Ovary (tissue), 9 donors: ENCODE results near the gene INSIG1. TPM values are rescaled to one million over a fixed set of nuclear protein-coding genes. Genes with fewer than 3 reads are reported as not detected.

Source experiments
- DNase-seq, 5 donors: peaks; one replicate each; pipeline ENCODE4 v3.0.0-alpha.2; 2019 to 2020
- H3K27ac ChIP-seq, 2 donors: fragments of 200-600 bp; one replicate each; pipeline versions ENCODE4 v1.5.1 to v1.8.0; 2019 to 2022
- H3K27me3 ChIP-seq: fragments of 200-600 bp; one replicate; pipeline ENCODE4 v1.8.0; 2022
- H3K36me3 ChIP-seq: fragments of 200-600 bp; sonication (generic); one replicate; pipeline ENCODE4 v1.5.1; 2019
- H3K4me1 ChIP-seq: one replicate; pipeline ENCODE4 v1.8.1; 2013; ENCODE audit warnings: mild to moderate bottlenecking, moderate library complexity; ENCODE audit not compliant: insufficient read depth
- H3K4me3 ChIP-seq: fragments of 200-600 bp; sonication (generic); one replicate; pipeline ENCODE4 v1.5.1; 2017
- H3K9me3 ChIP-seq, 2 donors: fragments of 200-600 bp in 1 of 2; sonication (generic) in 1 of 2; one replicate each; pipeline versions ENCODE4 v1.5.1 to v1.8.1; 2013 to 2019; ENCODE audit warnings: mild to moderate bottlenecking in 1 of 2, moderate library complexity in 1 of 2
- CTCF ChIP-seq, 3 donors: fragments of 450-650 bp in 2 of 3; fragments of 200-600 bp in 1 of 3; IDR thresholded peaks; one replicate each; pipeline versions ENCODE4 v1.5.1 to v1.8.0; 2016 to 2022; ENCODE audit warnings: antibody characterized with exemption in 3 of 3, mild to moderate bottlenecking in 1 of 3
- EP300 ChIP-seq: sonication (generic); formaldehyde crosslinking; IDR thresholded peaks from one replicate; pipeline ENCODE4 v1.6.1; 2017; ENCODE audit warnings: antibody characterized with exemption
- POLR2A ChIP-seq: fragments of 450-650 bp; IDR thresholded peaks from one replicate; pipeline ENCODE4 v1.6.1; 2017; ENCODE audit warnings: antibody characterized with exemption, mild to moderate bottlenecking, moderate library complexity
- WGBS, 3 donors: extraction: QIAGEN DNeasy Blood & Tissue Kit in 1 of 3; methylation state at CpG; one replicate each; pipeline versions ENCODE4 v1.1.5 to v1.1.7; 2013 to 2017; 5-methylcytosine and 5-hydroxymethylcytosine counted together
- intact Hi-C, 4 donors: fragments of 100-400 bp; cut with DNase I; formaldehyde crosslinking; loops; one replicate each; pipeline versions ENCODE4 v1.11.0 to v1.15.1; 2022 to 2023
- polyA plus RNA-seq, 2 donors: library from polyadenylated mRNA; stranded (reverse); fragments of 200-250 nt in 1 of 2; fragments of 350-450 nt in 1 of 2; fragmentation: Illumina TruSeq in 1 of 2; extraction: RNeasy Lipid Tissue Mini Kit (QIAGEN cat#74804) in 1 of 2; gene quantifications; one replicate each; pipeline ENCODE4 v1.2.3, GENCODE V29; 2013 to 2014
- total RNA-seq, 7 donors: library from RNA; depleted of rRNA in 2 of 7; stranded (reverse); fragments of >200 nt in 2 of 7; fragmentation: NEBNext Ultra II Directional in 3 of 7; extraction: Animal tissue kit (Norgen Biotek cat#: 25700) in 3 of 7; gene quantifications; one replicate each; pipeline versions ENCODE4 v1.1.0 to v1.2.4, GENCODE V29; 2016 to 2023
- donor health status: DM: no; HTN: no; CAD: no; lungs with moderate emphysema.
- donor health status: DM: no; HTN: no; CAD: no.
- donor health status: Bipolar disorder and iron deficiency.
- donor health status: DM: yes; HTN: yes; CAD: no.
- donor health status: DM: no; HTN: no; CAD: no.
- donor health status: DM: yes; HTN: yes; CAD: no.

INSIG1 gene
- total and polyA plus RNA-seq, 9 donors: 15.0 to 186 (median 30.5) TPM

GRCh38 chr7:155284496-155285274 lies 13.0 kb upstream of the INSIG1 start:
- TF ChIP-seq CTCF (IDR thresholded peaks at IDR 0.05): no peak
- TF ChIP-seq EP300: no peak
- no peak for TF ChIP-seq POLR2A
- Histone ChIP-seq H3K4me1 (no peaks in the 10 kb centered on the region), H3K4me3 (no peak overlapping the region), H3K9me3 (no peaks in the 10 kb centered on the region), H3K27ac (no peak overlapping the region), H3K36me3 (no peaks in the 10 kb centered on the region), H3K27me3 (no peaks in the 10 kb centered on the region)
- DNase-seq: no peak
- intact Hi-C loops: no loop called here
- WGBS, 3 donors: 67 to 76% (median 71%) methylated on average over 10 of the region's 10 CpGs

- Histone ChIP-seq H3K9me3 (no peaks in the 10 kb centered on the region), H3K27ac (no peak overlapping the region), H3K27me3 (no peaks in the 10 kb centered on the region), H3K4me3 (no peak overlapping the region), H3K4me1 (no peaks in the 10 kb centered on the region), H3K36me3 (no peaks in the 10 kb centered on the region)
- no peak for TF ChIP-seq POLR2A
- 88 to 89% (median 88%) methylated on average over 7 of the region's 7 CpGs for WGBS, 3 donors
- intact Hi-C loops: no loop called here
- DNase-seq: no peak
These were observed 12.3 kb upstream of the INSIG1 start for GRCh38 chr7:155285423-155285822.

GRCh38 chr7:155285833-155286232 lies 11.8 kb upstream of the INSIG1 start:
- intact Hi-C loops: no loop called here

GRCh38 chr7:155286686-155287085 lies 11.0 kb upstream of the INSIG1 start:
- H3K4me1 ChIP-seq: no peaks in the 10 kb centered on the region
- H3K27me3 ChIP-seq: no peaks in the 10 kb centered on the region
- no peaks in the 10 kb centered on the region for H3K9me3 ChIP-seq
- no peak for TF ChIP-seq CTCF (IDR thresholded peaks at IDR 0.05)
- no peak for TF ChIP-seq EP300
- no peak for TF ChIP-seq POLR2A
- H3K27ac ChIP-seq: no peak overlapping the region
- no peak for DNase-seq
- intact Hi-C loops: no loop called here
- H3K4me3 ChIP-seq: no peak overlapping the region
- WGBS, 3 donors: 80 to 91% (median 83%) methylated on average over 8 of the region's 8 CpGs
- H3K36me3 ChIP-seq: no peaks in the 10 kb centered on the region

More at GRCh38 chr7:155285833-155286232, 11.8 kb upstream of the INSIG1 start:
- 81 to 86% (median 84%) methylated on average over 11 of the region's 11 CpGs for WGBS, 3 donors
- Histone ChIP-seq H3K27me3 (no peaks in the 10 kb centered on the region), H3K27ac (no peak overlapping the region), H3K36me3 (no peaks in the 10 kb centered on the region), H3K9me3 (no peaks in the 10 kb centered on the region), H3K4me1 (no peaks in the 10 kb centered on the region), H3K4me3 (no peak overlapping the region)
- DNase-seq: no peak
- TF ChIP-seq CTCF (IDR thresholded peaks at IDR 0.05) (no peak), POLR2A (no peak), EP300 (no peak)

- WGBS, 3 donors: 90 to 95% (median 90%) methylated on average over 26 of the region's 26 CpGs
- TF ChIP-seq CTCF (IDR thresholded peaks at IDR 0.05): no peak
- H3K27me3 ChIP-seq: no peaks in the 10 kb centered on the region
- no peak for DNase-seq
- intact Hi-C loops: no loop called here
- H3K4me1 ChIP-seq: no peaks in the 10 kb centered on the region
- no peaks in the 10 kb centered on the region for H3K36me3 ChIP-seq
- H3K9me3 ChIP-seq: no peaks in the 10 kb centered on the region
- no peak overlapping the region for H3K27ac ChIP-seq
- no peak overlapping the region for H3K4me3 ChIP-seq
These were observed 10.3 kb upstream of the INSIG1 start for GRCh38 chr7:155287284-155287935.
